Activated CD4-positive, alpha-beta memory T cell treated with anti-CD3 and anti-CD28 coated beads, Interleukin-2, amount 10 ng/mL, durations not matched to agents 7 days and 5 days (primary cell): ENCODE data around the gene KIAA1958. TPM values are rescaled to one million over a fixed set of nuclear protein-coding genes. Genes with fewer than 3 reads are reported as not detected.

Experiments
- CTCF ChIA-PET: fragments of 350-600 bp; sonication (Branson Sonifier 250); formaldehyde crosslinking; loops from one replicate; lab custom pipeline; 2021; ENCODE audit warnings: antibody characterized with exemption, inconsistent platforms; lab: Charles Lee
- POLR2A ChIA-PET: fragments of 350-600 bp; sonication (Branson Sonifier 250); formaldehyde crosslinking; loops from one replicate; lab custom pipeline; 2021; ENCODE audit warnings: antibody characterized with exemption; lab: Charles Lee
- DNase-seq: peaks from one replicate; pipeline ENCODE4 v3.0.0-alpha.2; 2020
- H3K27ac Mint-ChIP-seq: one replicate; pipeline ENCODE4 v1.8.0; 2021; ENCODE audit warnings: mild to moderate bottlenecking, mixed read lengths
- H3K27me3 Mint-ChIP-seq: one replicate; pipeline ENCODE4 v1.8.0; 2021; ENCODE audit warnings: mixed read lengths
- H3K36me3 Mint-ChIP-seq: one replicate; pipeline ENCODE4 v1.8.0; 2021; ENCODE audit warnings: low read depth, mixed read lengths
- H3K4me1 Mint-ChIP-seq: one replicate; pipeline ENCODE4 v1.8.0; 2021; ENCODE audit warnings: mixed read lengths
- H3K4me3 Mint-ChIP-seq: one replicate; pipeline ENCODE4 v1.8.0; 2021; ENCODE audit warnings: mild to moderate bottlenecking, mixed read lengths
- H3K9me3 Mint-ChIP-seq: one replicate; pipeline ENCODE4 v1.8.0; 2021; ENCODE audit warnings: mixed read lengths
- total RNA-seq, 2 experiments: library from RNA; stranded (reverse); gene quantifications; one replicate each; pipeline ENCODE4 v1.2.3, GENCODE V29; 2021

The KIAA1958 gene
- total RNA-seq, 2 experiments from 2014 or later = 6.9 to 7.4 TPM

- no peak overlapping the region for H3K27ac Mint-ChIP-seq
- ChIA-PET CTCF (no interaction called here), POLR2A (no interaction called here)
- no peaks in the 10 kb centered on the region for H3K27me3 Mint-ChIP-seq
- peaks cover 3% of the 10 kb centered on the region for H3K36me3 Mint-ChIP-seq
- no peak for DNase-seq
- H3K9me3 Mint-ChIP-seq = no peaks in the 10 kb centered on the region
- no peak overlapping the region for H3K4me3 Mint-ChIP-seq
- H3K4me1 Mint-ChIP-seq = peaks cover 3% of the 10 kb centered on the region
Measured at GRCh38 chr9:112540800-112541199, 54.2 kb downstream of the KIAA1958 start.

GRCh38 chr9:112541685-112542084 is 55.1 kb downstream of the KIAA1958 start:
- DNase-seq = no peak
- H3K27me3 Mint-ChIP-seq = no peaks in the 10 kb centered on the region
- peaks cover 3% of the 10 kb centered on the region for H3K36me3 Mint-ChIP-seq
- H3K4me1 Mint-ChIP-seq = peaks cover 12% of the 10 kb centered on the region
- CTCF ChIA-PET = interaction anchor here (0.7 kb wide), 1 partner anchor 263 kb away, joined by 3 read pairs; no protein-coding TSS in a partner anchor
- no peak overlapping the region for H3K27ac Mint-ChIP-seq
- POLR2A ChIA-PET = no interaction called here
- no peaks in the 10 kb centered on the region for H3K9me3 Mint-ChIP-seq
- H3K4me3 Mint-ChIP-seq = no peak overlapping the region

GRCh38 chr9:112542593-112543292 is 56.1 kb downstream of the KIAA1958 start:
- ChIA-PET POLR2A (no interaction called here), CTCF (interaction anchor here (0.6 kb wide), 1 partner anchor 99 kb away, joined by 3 read pairs; no protein-coding TSS in a partner anchor)
- DNase-seq = no peak
- H3K4me1 Mint-ChIP-seq = peaks cover 12% of the 10 kb centered on the region
- no peak overlapping the region for H3K4me3 Mint-ChIP-seq
- no peaks in the 10 kb centered on the region for H3K9me3 Mint-ChIP-seq
- no peaks in the 10 kb centered on the region for H3K36me3 Mint-ChIP-seq
- no peaks in the 10 kb centered on the region for H3K27me3 Mint-ChIP-seq
- no peak overlapping the region for H3K27ac Mint-ChIP-seq

GRCh38 chr9:112544477-112544876 is 57.9 kb downstream of the KIAA1958 start:
- Mint-ChIP-seq H3K27me3 (no peaks in the 10 kb centered on the region), H3K9me3 (no peaks in the 10 kb centered on the region), H3K36me3 (no peaks in the 10 kb centered on the region), H3K4me1 (peaks cover 12% of the 10 kb centered on the region), H3K4me3 (no peak overlapping the region), H3K27ac (no peak overlapping the region)
- DNase-seq = no peak
- ChIA-PET POLR2A (interaction anchor here (1.0 kb wide), 1 partner anchor 57 kb away, joined by 3 read pairs; no protein-coding TSS in a partner anchor), CTCF (no interaction called here)

- no peak overlapping the region for H3K4me3 Mint-ChIP-seq
- peaks cover 12% of the 10 kb centered on the region for H3K4me1 Mint-ChIP-seq
- DNase-seq = no peak
- H3K9me3 Mint-ChIP-seq = no peaks in the 10 kb centered on the region
- no peaks in the 10 kb centered on the region for H3K27me3 Mint-ChIP-seq
- H3K27ac Mint-ChIP-seq = no peak overlapping the region
- POLR2A ChIA-PET = no interaction called here
- CTCF ChIA-PET = no interaction called here
- H3K36me3 Mint-ChIP-seq = no peaks in the 10 kb centered on the region
Measured at GRCh38 chr9:112545237-112545636, 58.6 kb downstream of the KIAA1958 start.

- CTCF ChIA-PET = no interaction called here
- POLR2A ChIA-PET = no interaction called here
- Mint-ChIP-seq H3K4me1 (peaks cover 12% of the 10 kb centered on the region), H3K9me3 (no peaks in the 10 kb centered on the region), H3K27me3 (no peaks in the 10 kb centered on the region), H3K27ac (no peak overlapping the region), H3K4me3 (no peak overlapping the region), H3K36me3 (no peaks in the 10 kb centered on the region)
- DNase-seq = no peak
Measured at GRCh38 chr9:112546149-112547012, 59.8 kb downstream of the KIAA1958 start.

- H3K9me3 Mint-ChIP-seq = no peaks in the 10 kb centered on the region
- peaks cover 12% of the 10 kb centered on the region for H3K4me1 Mint-ChIP-seq
- CTCF ChIA-PET = no interaction called here
Measured at GRCh38 chr9:112548051-112548440, 61.4 kb downstream of the KIAA1958 start.

GRCh38 chr9:112548836-112549595 is 62.4 kb downstream of the KIAA1958 start:
- Mint-ChIP-seq H3K27ac (no peak overlapping the region), H3K27me3 (no peaks in the 10 kb centered on the region)
- POLR2A ChIA-PET = no interaction called here

More at GRCh38 chr9:112548051-112548440, 61.4 kb downstream of the KIAA1958 start:
- H3K4me3 Mint-ChIP-seq = no peak overlapping the region
- no peak overlapping the region for H3K27ac Mint-ChIP-seq
- H3K36me3 Mint-ChIP-seq = no peaks in the 10 kb centered on the region
- no peak for DNase-seq
- no peaks in the 10 kb centered on the region for H3K27me3 Mint-ChIP-seq
- POLR2A ChIA-PET = no interaction called here

GRCh38 chr9:112550531-112550930 is 63.9 kb downstream of the KIAA1958 start:
- Mint-ChIP-seq H3K27ac (no peak overlapping the region), H3K27me3 (no peaks in the 10 kb centered on the region), H3K4me1 (peaks cover 10% of the 10 kb centered on the region), H3K36me3 (no peaks in the 10 kb centered on the region), H3K9me3 (no peaks in the 10 kb centered on the region), H3K4me3 (no peak overlapping the region)
- ChIA-PET POLR2A (no interaction called here), CTCF (no interaction called here)
- DNase-seq = no peak

More at GRCh38 chr9:112548836-112549595, 62.4 kb downstream of the KIAA1958 start:
- Mint-ChIP-seq H3K36me3 (no peaks in the 10 kb centered on the region), H3K4me3 (no peak overlapping the region), H3K9me3 (no peaks in the 10 kb centered on the region), H3K4me1 (peaks cover 12% of the 10 kb centered on the region)
- DNase-seq = no peak
- CTCF ChIA-PET = interaction anchor here (0.5 kb wide), 1 partner anchor 452 kb away, joined by 4 read pairs; no protein-coding TSS in a partner anchor

GRCh38 chr9:112551641-112552040 is 65.0 kb downstream of the KIAA1958 start:
- POLR2A ChIA-PET = no interaction called here
- CTCF ChIA-PET = no interaction called here
- peaks cover 5% of the 10 kb centered on the region for H3K4me1 Mint-ChIP-seq
- no peaks in the 10 kb centered on the region for H3K9me3 Mint-ChIP-seq
- no peak overlapping the region for H3K4me3 Mint-ChIP-seq
- no peaks in the 10 kb centered on the region for H3K36me3 Mint-ChIP-seq
- no peak for DNase-seq
- H3K27ac Mint-ChIP-seq = no peak overlapping the region
- no peaks in the 10 kb centered on the region for H3K27me3 Mint-ChIP-seq

- Mint-ChIP-seq H3K4me3 (no peak overlapping the region), H3K9me3 (no peaks in the 10 kb centered on the region), H3K4me1 (peaks cover 4% of the 10 kb centered on the region), H3K36me3 (no peaks in the 10 kb centered on the region), H3K27ac (no peak overlapping the region), H3K27me3 (no peaks in the 10 kb centered on the region)
- POLR2A ChIA-PET = no interaction called here
- CTCF ChIA-PET = no interaction called here
- no peak for DNase-seq
Measured at GRCh38 chr9:112552229-112553056, 65.8 kb downstream of the KIAA1958 start.

- Mint-ChIP-seq H3K27ac (no peak overlapping the region), H3K36me3 (no peaks in the 10 kb centered on the region), H3K27me3 (no peaks in the 10 kb centered on the region), H3K4me3 (no peak overlapping the region), H3K9me3 (no peaks in the 10 kb centered on the region), H3K4me1 (peaks cover 4% of the 10 kb centered on the region)
- CTCF ChIA-PET = interaction anchor here (0.6 kb wide), 1 partner anchor 224 kb away, joined by 4 read pairs; no protein-coding TSS in a partner anchor
- POLR2A ChIA-PET = no interaction called here
- DNase-seq = no peak
Measured at GRCh38 chr9:112553256-112553826, 66.7 kb downstream of the KIAA1958 start.
